GM18508 (cell line): ENCODE measurements around the gene ADORA2A.

Source experiments
- ATAC-seq: cut with Tn5 transposase; IDR thresholded peaks from one replicate; pipeline ENCODE4 v1.9.1; 2021; ENCODE audit warnings: moderate number of reproducible peaks; ENCODE audit not compliant: insufficient read depth, unreplicated experiment

Gene ADORA2A

GRCh38 chr22:24416611-24417010 is 10.8 kb upstream of the ADORA2A start:
- no peak for ATAC-seq

- no peak for ATAC-seq
Observed at GRCh38 chr22:24417200-24417599, 10.2 kb upstream of the ADORA2A start.

- ATAC-seq, result no peak
Observed at GRCh38 chr22:24417901-24418641, 9.3 kb upstream of the ADORA2A start.

GRCh38 chr22:24418786-24419474 is 8.5 kb upstream of the ADORA2A start:
- no peak for ATAC-seq

- ATAC-seq, result no peak
Observed at GRCh38 chr22:24419475-24419850, 7.9 kb upstream of the ADORA2A start.

GRCh38 chr22:24420072-24420976 is 7.1 kb upstream of the ADORA2A start:
- ATAC-seq, result no peak

- no peak for ATAC-seq
Observed at GRCh38 chr22:24420977-24421343, 6.4 kb upstream of the ADORA2A start.

GRCh38 chr22:24421428-24421931 is 5.9 kb upstream of the ADORA2A start:
- ATAC-seq, result no peak

GRCh38 chr22:24422102-24422665 is 5.2 kb upstream of the ADORA2A start:
- ATAC-seq, result no peak

- no peak for ATAC-seq
Observed at GRCh38 chr22:24423519-24424000, 3.8 kb upstream of the ADORA2A start.

- ATAC-seq, result no peak
Observed at GRCh38 chr22:24424001-24424900, 3.1 kb upstream of the ADORA2A start.

GRCh38 chr22:24424901-24425775 is 2.3 kb upstream of the ADORA2A start:
- ATAC-seq, result no peak

- no peak for ATAC-seq
Observed at GRCh38 chr22:24426436-24426835, 963 bp upstream of the ADORA2A start.

GRCh38 chr22:24426851-24427499 is 424 bp upstream of the ADORA2A start:
- no peak for ATAC-seq

- no peak for ATAC-seq
Observed at GRCh38 chr22:24428751-24429410, 1.5 kb downstream of the ADORA2A start.

- ATAC-seq, result no peak
Observed at GRCh38 chr22:24429411-24430365, 2.3 kb downstream of the ADORA2A start.
